Activated CD4-positive, alpha-beta T cell treated with anti-CD3 and anti-CD28 coated beads, Interleukin-10, Interleukin-2, amounts not matched to agents 100 ng/mL and 50 ng/mL, durations not matched to agents 16 hours and 8 hours (primary cell): ENCODE measurements around the gene KLHL8.
"Not testable (repeated sequence)": the region's sequence is repeated elsewhere in the genome, so short reads cannot be mapped to it uniquely, and the experiment has no call there.

Experiments used
- DNase-seq: peaks from one replicate; pipeline ENCODE4 v3.0.0-alpha.2; 2020

KLHL8 gene

DNA sequence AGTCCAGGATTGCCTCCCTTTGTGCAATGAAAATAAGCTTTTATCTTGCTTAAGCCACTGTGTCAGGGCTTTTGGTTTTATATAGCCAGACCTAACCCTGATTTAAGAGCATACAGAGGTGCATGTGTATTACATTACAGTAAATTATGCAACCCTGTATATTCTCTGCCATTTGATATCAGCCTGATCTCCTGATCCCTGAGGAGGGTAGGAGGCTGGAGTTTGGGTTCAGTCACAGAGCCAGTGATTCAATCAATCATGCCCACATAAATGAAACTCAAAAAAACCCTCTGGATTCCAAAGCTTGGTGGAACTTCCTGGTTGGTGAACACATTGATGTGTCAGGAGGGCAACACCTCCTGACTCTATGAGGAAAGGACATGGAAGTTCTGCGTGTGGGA, 7.3 kb upstream of the KLHL8 start:
- no peak for DNase-seq

DNA sequence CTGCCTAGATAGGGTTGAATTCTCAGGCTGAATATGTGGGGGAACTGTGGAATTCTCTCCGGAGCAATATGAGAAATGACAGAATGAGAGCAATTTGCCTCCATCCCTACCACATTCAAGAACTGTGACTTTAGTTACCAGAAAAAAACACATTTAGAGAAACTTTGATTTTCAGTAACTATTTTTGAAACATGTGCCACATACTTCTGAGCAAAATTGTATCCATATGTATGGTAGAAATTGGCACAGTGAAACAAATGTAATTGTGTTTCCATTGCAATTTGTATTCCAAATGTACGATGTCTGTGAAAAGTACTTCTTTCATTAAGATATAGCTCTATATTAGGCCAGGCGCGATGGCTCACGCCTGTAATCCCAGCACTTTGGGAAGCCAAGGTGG, 5.5 kb upstream of the KLHL8 start:
- DNase-seq = no peak

DNA sequence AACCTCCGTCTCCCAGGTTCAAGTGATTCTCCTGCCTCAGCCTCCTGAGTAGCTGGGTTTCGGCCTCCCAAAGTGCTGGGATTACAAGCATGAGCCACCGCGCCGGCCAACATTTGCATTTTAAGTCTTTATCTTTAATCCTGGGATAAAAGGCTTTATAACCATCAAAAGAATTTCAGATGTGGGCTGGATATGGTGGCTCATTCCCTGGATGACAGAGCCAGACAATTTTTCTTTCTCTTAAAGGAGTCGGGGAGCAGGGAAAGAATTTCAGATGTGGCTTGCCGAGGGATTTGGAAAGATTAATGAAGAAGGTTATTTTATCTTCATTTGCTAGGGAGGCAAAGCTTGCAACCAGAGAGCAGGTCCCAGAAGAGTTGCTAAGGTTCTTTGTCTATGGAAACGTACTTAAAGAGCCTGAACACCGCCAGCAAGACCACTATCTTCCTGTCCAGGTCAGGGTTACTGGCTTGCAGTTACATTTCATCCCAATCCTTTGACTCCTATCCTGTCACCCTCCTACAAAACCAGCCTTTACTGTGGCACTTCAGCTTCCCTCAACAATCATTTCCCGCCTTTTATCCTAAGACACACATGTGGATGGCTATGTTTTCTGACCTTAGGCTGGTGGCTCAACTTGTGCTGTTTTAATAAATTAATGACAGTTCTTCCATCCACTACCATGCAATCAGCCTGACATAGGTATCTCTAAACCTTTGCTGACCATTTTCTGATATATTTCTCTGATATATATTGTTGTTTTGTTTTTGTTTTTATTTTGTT, 3.9 kb upstream of the KLHL8 start:
- no peak for DNase-seq

DNA sequence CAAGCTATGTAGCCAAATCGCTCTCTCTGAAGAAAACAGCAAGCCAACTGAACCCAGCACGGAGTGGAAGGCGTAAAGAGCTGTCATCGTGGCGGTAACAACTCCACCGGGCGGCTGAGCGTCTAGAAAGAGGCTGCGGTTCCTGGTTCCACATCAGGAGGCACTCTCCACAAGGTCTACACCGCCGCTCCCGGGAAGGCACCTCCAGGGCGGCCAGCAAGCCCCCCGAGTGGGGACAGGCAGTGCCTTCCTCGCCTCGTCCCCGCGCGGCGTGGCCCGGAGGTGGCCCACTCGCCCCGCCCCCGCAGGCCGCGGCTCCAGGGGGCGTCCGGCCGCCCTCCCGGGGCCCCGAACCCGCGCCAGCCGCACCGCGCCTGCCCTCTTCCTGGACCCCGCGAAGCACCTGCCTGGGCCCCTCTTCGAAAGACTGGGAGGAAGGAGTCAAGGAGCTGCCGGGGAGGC, 755 bp downstream of the KLHL8 start:
- peak; percentile 54 for DNase-seq

DNA sequence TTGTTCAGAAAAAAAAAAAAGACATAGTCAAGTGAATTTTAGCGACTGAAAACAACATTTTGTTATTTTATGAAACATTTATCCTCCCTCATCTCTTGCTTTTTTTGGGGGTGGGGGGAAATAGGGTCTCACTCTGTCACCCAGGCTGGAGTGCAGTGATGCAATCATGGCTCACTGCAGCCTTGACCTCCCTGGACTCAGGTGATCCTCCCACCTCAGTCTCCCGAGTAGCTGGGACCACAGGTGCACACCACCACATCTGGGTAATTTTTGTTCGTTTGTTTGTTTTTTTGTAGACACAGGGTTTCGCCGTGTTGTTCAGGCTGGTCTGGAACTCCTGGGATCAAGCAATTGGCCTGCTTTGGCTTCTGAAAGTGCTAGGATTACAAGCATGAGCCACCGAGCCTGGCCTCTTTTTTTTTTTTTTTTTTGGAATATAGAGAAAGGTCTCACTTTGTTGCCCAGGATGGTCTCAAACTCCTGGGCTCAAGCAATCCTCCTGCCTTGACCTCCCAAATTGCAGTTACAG, 3.1 kb downstream of the KLHL8 start:
- not testable (repeated sequence) for DNase-seq

DNA sequence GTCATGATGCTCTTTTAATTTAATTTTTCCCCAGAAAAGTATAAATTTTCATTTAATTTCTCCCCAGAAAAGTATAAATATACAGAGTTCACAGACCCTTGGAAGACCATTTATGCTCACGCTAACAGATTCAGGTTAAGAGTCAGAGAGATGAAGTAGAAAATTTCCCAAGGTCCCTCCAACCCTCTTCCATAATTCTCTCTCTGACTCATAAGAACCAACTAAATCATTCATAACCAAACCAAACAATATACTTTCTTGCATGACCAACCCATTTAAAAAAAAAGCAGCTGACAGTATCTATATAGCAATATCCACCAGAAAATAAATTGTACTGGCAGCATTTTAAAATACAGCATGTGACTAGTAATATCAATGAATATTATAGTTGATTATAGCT, 3.9 kb downstream of the KLHL8 start:
- no peak for DNase-seq

DNA sequence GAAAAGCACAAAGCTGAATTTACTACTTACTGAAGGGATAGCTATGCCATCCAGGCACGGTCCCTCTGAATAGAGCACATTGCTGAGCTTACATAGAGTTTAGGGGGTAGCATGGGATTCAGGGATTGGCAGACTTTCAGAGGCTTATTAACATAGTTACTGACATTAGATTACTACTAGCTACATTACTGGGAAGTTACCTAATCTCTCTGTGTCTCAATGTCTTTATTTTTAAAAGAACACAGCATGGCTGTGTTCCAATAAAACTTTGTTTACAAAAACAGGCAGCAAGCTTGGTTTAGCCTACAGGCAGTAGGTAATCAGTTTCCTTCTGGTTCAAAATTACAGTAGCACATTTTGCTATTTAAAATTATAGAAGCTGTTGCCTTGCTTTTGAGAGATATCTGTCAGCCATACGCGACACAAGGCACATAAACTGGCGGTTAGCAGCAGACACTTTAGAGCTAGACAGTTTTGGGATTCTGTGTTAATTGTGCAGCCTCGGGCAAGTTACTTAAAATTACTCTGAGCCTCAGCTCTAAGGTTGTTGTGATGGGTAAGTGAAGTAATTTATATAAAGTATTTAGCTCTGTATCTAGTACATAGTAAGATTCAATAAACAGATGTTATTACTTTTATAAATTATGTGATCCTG, 6.9 kb downstream of the KLHL8 start:
- DNase-seq = no peak

DNA sequence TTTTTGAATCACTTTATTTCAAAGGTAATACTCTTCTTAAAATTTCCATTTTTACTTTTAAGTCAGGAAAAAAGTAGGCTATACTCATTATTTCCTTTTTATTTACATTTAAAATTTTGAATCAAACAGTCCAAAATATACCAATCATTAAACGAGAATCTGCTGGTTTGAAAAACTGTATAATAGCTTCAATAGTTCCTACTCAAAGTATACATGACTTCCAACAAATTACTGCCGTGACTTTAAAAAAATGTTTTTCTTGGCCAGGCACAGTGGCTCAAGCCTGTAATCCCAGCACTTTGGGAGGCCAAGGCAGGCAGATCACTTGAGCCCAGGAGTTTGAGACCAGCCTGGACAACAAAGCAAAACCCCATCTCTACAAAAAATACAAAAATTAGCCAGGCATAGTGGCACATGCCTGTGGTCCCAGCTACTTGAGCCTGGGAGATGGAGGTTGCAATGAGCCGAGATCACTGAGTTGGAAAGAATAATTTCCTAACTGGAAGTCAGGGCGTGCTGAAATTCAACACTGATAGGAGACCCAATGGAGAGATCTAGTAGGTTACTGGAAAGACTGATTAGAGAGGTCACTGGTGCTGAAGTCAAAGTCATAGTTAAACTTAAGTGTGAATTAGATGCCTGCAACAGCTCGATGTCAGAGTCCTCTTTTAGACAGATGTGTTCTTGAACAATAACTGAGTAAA, 9.0 kb downstream of the KLHL8 start:
- no peak for DNase-seq

DNA sequence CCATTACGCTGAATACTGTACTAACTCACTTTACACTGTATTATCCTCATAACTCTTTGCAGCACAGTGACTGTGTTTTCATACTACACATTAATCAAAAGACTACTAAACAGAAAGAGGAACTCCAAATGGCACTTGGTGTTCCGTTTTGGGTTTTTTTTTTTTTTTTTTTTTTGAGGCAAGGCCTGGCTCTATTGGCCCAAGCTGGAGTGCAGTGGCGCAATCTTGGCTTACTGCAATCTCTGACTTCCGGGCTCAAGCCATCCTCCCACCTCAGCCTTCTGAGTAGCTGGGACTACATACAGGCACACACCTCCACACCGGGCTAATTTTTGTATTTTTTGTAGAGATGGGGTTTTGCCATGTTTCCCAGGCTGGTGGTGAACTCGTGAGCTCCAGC, 10.7 kb downstream of the KLHL8 start:
- DNase-seq = peak; percentile 32

DNA sequence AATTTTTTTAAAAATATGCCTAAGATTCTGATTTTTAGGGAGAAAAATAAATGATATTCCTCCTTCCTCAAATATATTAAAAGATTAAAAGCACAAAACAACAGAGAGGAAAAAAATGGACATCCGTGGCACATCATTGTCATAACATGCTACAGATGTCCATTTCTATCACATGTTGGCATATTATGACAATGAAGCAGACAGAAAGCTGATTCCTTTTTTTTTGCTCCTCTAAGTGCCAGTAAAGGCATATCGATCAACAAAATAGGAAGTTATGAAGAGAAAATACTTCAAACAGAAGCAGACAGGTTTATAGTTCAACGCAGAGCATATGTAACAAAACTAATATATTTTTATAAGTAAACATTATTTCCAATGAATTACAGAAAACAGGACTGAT, 11.2 kb downstream of the KLHL8 start:
- DNase-seq = no peak

DNA sequence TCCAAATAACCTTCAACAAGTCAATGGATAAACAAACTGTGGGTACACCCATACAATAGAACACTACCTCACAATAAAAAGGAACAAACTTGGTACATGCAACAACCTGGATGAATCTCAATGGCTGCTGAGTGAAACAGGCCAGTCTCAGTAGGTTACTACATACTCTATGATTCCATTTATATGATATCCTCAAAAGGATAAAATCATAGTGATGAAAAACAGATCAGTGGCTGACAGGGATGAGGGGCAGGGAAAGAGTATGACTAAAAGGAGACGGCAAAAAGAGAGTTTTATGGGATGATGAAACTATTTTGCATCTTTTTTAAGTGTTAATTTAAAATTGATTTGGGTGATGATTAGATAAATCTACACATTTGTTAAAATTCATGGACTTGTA, 15.9 kb downstream of the KLHL8 start:
- no peak for DNase-seq

DNA sequence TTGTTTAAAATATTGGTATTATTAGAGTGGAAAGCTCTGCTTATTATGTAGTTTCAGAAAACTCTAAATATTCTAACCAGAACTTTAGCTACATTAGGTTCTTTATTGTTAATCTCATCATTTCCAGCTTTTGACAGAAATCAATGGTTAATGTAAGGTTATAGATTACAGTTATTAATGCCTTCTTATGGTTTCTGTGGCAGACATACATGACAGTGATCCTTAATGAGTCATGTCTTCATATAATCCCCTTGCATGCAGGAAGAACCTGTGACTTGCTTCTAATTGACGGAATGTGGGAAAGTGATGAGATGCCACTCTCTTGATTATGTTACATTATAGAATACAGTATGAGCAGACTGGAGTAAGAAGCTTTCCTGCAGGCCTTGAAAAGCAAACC, 23.5 kb downstream of the KLHL8 start:
- DNase-seq = no peak

DNA sequence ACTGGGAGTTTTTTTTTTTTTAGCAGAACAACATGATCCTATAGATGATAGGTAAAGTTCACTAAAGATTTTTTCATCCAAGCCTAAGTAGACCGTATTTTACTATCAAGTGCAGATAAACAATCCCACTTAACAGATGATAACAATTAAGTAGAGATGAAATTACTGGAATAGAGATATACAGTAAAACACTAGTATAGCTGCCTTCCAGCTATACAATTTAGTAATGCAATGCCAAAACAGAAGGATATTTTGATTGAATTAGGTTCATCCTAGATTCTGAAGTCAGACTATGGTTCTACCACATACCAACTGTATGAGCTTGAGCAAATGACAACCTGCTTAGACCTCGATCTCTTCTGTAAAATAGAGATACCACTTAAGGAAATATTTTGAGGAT, 24.3 kb downstream of the KLHL8 start:
- no peak for DNase-seq

DNA sequence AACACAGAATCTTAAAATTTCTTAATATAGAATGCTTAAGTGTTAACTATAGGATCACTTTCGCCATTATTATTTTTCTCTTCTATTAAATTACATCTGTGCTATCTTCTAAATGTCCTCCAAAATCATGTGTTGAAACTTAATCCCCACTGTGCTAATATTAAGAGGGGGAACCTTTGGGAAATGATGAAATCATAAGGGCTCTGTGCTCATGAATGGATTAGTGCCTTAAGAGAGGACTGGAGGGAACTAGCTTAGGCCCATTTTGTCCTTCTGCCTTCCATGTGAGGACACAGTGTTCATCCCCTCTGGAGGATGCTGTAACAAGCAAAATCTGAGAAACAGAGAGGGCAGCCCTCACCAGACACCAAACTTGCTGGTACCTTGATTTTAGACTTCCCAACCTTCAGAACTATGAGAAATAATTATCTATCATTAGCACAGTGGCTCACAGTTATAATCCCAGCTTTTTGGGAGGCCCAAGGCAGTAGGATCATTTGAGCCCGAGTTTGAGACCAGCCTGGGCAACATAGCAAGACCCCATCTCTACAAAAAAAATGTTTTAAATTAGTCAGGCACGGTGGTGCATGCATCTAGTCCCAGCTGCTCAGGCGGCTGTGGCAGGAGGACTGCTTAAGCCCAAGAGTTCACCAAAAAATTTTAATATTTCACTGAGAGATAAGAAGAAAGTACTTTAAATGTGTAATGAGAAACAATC, 26.3 kb downstream of the KLHL8 start:
- no peak for DNase-seq

DNA sequence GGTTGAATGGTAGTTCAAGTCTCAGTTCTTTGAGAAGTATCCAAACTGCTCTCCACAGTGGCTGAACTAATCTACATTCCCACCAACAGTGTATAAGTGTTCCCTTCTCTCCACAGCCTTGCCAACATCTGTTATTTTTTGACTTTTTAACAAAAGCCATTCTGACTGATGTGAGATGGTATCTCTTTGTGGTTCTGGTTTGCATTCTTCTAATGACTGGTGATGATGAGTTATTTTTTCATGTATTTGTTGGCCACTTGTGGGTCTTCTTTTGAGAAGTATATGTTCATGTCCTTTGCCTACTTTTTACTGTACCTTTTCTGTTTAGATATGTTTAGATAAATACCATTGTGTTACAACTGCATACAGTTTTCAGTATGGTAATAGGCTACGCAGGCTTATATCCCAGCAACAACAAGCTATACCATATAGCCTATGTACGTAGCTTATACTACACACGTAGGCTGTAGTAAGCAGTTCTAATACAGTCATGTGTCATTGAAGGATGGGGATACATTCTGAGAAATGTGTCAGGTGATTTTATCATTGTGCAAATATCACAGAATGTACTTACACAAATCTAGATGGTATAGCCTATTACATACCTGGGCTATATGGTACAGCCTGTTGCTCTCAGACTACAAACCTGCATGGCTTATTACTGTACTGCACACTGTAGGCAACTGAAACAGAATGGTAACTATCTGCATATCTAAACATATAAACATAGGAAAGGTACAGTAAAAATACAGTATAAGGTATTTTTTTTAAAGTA, 28.1 kb downstream of the KLHL8 start:
- DNase-seq = peak; percentile 33

DNA sequence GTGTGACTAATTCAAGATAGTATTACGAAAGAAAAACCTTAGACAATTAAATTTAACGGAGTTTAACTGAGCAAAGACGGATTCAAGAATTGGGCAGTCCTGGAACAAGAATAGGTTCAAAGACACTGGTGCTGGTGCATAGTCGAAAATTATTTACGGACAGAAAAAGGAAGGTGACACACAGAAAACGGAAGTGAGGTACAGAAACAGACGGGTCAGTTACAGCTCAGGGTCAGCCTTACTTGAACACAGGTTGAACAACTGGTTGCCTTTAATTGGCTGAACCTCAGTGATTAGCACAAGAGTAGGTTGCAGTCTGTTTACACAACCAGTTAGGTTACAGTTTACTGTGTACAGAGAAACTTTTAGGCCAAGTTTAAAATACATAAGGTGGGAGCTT, 31.5 kb downstream of the KLHL8 start:
- DNase-seq = no peak

DNA sequence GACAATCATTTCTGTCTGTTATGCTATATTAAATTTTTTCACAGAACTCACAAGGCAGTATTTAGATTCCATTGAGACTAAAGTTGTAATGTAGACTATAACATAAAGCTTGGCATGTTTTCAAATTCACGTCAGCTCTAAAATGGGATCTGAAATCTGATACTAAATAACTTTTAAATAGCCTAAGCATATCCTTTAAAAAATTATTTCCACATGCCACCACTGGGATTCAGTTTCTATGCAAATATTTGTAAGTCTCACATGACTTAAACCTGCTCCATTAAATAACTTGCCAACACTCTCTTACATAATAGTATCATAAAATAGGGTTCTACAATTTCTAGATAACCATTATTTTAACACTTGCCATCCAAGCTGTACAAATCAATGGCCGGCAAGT, 32.4 kb downstream of the KLHL8 start:
- no peak for DNase-seq

DNA sequence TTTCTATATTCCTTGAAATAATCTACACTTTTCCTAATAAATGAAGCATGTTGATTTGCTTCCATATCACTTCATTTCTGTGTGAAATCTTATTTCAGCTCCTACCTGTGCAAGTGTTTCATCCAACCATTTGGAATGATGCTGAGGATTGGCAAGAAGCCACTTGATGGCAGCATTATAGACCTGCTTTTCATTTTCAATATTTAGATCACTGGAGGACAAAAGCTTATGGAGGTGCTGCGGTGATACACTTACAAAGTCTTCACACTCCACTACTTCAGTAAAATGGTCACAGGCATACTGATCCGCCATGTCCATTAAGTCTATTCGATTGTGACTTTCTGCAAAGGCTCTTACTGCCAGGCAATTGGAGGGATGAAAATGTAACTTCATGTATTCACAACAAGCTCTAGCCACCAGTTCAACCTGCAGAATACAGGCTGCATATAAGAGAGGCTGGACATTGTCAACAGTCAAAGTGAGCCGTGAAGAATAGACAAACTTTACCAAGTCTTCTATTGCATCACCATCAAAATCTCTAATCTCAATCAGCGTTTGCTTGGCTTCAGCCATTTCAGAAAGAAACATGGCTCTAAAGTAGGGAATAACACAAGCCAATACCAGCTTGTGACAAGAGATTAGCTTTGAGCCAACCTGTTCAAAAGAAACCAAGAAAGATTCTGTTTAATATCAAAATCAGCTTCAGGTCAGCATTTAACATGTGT, 35.1 kb downstream of the KLHL8 start:
- DNase-seq = no peak

DNA sequence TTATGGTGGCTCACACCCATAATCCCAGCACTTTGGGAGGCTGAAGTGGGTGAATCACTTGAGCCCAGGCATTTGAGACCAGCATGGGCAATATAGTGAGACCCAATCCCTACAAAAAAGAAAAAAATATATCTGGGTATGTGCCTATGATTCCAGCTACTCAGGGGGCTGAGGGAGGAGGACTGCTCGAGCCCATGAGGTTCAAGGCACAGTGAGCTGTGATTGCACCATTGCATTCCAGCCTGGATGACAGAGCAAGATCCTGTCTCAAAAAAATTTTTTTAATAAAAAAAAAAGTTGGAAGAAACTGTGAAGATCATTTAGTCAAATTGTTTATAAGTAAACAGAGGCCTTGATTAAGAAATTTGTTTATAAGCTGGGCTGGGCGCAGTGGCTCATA, 39.7 kb downstream of the KLHL8 start:
- no peak for DNase-seq

DNA sequence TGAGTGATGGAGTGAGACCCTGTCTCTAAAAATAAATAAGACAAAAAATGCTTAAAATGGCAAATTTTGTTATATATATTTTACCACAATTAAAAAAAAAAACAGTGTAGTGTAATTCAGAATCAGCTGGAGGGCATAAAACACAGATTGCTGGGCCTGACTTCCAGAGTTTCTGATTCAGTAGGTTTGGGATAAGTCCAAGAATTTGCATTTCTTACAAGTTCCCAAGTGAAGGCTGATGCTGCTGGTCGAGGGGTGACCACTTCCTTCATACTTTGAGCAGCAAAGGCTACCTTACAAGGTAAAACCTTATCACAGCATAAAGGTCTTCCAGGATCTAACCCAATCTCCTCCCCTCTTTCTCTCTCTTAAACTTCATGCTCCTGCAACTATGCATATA, 40.7 kb downstream of the KLHL8 start:
- no peak for DNase-seq

DNA sequence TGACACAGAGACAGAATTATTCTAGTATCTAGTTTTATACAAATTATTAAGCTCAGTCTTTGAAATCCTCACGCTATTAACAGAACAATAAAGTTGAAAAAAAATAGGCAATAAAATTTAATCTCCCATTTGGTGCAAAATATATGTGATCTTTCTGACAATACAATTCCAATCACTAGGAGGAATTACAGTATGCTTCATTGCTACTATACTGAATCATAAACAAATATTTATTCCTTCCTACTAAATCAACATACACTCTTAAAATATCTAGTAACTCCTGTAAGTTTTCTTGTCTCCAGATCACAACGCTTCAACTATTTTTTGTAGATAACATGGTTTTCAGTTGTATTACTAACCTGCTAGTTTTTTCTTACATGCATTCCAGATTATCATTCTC, 45.7 kb downstream of the KLHL8 start:
- no peak for DNase-seq

DNA sequence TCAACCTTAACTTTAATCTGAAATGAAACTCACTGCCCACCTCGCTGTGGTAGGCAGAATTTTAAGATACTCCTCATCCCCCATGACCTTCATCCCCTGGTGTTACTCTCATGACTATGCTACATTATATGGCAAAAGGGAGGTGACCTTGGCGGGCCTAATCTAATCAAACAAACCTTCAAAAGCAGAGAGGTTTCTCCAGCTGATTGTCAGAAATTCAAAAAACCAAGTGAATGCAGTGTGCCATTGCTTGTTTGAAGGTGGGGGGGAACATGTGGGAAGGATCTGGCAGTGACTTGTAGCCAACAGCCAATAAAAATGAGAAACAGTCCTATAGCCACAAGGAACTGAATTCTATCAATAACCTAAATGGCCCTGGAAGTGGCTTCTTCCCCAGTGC, 48.5 kb downstream of the KLHL8 start:
- no peak for DNase-seq
